ENCODE data around the gene ORAI1.
"Not testable (repeated sequence)": the region's sequence is repeated elsewhere in the genome, so short reads cannot be mapped to it uniquely, and the experiment has no call there.

Gene ORAI1

DNA sequence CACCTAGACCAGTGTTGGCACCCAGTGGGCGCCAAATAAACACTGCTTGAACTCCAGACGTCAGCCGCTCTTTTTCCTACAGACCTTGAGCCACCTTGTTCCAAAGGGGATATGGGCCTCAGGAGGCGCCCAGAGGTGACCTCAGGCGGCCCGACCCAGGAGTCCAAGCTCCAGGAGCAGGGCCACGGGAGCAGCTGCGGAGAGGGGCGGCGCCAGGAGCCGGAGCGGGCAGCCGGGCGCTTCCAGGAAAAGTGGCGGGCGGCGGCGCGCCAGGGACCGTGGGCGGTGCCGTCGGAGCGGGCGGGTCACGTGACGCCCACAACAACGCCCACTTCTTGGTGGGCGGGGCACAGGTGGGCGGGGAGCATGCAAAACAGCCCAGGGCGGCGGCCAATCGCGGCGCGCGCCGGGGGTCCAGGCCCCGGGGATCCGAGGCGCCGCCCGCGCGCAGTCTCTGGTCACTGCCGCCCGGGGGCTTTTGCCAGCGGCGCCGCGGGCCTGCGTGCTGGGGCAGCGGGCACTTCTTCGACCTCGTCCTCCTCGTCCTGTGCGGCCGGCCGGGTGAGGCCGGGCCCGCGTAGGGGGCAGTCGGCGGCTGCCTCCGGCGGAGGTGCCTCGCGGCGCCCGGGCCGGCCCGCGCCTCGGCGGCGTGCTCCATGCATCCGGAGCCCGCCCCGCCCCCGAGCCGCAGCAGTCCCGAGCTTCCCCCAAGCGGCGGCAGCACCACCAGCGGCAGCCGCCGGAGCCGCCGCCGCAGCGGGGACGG, at the start of gene ORAI1:
Gene ORAI1 (plus strand): TSS at position 444 of the 766 bp plus-strand sequence.
- DNase-seq: peak; percentile 85

DNA sequence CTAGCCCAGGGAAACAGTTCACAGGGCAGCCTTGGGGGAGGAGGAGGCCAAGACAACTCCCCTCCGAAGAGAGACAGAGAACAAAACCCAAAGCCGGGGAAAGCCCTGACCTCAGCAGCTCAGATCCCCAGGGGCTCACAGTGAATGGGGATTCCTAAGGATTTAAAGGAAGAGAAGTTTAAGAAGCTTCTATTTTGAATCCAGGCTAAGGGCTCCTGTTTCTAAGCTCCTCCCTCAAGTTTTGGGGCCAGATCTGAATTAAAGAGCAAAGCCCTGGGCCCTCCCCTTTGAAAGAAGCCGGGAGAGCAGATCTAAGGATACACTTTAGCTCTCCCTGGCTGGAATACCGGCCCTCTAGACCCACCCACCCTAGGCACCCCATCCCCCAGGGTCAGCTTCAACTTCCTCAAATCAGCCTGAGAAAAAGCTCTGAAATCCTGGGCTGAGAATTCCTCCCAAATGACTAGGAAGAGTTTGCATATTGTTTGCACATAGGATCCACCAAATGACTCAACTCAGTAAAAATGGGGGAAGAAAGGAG, 49.4 kb upstream of the ORAI1 start:
- DNase-seq: no peak

DNA sequence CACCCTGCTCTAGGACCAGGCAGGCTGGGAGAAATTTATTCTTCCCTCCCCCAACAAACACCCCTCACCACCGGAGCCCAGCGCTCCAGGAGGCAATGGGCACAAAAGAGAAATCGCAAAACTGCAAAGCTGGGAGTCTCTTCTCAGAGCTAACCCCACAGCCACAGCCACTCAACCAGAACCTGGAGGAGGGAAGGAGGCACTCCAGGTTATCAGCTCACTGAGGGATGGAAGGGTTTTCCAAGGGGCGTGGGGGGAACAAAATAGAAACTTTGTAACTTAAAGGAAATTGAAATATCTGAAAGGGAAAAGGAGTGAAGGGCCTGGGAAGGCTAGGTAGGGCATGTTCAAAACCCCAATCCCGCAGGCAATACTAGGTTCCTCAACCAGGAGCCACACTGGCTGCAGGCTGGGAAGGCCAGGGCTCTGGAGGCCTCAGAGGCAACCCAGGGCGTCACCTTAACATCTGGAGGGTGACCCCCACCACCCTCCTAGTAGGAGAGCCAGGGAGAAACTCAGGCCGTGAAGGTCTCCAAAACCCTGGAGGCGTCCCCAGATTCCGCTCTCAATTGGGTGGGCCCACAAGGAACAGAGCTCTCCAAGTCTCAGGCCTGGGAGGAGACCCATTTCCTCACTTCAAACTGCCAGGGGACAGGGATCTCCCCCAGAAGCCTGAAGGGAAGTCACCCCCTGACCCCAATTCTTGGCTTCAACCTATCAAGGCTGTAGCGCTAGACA, 48.7 kb upstream of the ORAI1 start:
- DNase-seq: no peak

DNA sequence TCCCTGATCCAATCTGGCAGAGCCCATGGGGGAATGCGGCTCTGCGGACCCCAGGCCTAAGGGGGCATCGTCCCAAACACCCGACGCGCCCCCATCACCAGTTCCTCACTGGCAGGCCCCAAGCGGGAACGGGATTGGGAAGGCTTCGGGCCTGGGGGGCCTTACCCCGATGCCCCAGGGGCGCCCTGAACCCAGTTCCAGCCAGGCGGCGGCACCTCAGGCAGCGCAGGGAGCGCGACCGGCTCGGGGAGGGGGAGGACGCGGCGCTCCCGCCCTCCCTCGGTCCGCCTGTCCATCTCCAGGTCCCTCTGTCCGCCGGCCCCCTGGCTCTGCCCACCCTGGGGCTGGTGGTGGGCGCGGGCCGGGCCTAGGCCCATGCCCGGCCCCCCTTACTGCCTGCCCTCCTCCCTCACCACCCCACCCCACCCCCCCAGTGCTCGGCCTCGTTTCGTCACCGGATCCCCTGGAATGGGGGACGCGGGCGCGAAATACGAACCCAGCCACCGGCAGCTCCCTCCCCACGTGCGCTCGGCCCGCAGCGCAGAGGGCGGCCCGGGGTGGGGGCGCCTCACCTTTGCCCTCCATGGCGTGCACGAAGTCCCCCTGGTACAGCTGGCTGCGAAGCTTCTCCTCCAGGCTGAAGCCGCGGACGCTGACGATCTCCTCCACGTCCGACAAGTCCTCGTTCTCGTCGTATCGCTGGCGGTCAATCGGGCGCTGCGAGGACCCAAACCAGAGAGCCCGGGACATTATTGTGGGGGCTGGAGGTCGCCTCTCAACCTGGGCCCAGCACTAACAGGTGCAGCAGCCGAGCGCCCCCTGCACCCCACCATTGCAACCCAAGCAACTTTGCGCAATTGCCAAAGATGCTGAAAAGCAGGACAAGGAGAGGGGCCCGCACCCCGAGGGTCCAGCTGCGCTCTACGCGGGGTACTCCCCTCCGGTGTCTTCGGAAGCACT, 47.8 kb upstream of the ORAI1 start:
- no peak for DNase-seq

DNA sequence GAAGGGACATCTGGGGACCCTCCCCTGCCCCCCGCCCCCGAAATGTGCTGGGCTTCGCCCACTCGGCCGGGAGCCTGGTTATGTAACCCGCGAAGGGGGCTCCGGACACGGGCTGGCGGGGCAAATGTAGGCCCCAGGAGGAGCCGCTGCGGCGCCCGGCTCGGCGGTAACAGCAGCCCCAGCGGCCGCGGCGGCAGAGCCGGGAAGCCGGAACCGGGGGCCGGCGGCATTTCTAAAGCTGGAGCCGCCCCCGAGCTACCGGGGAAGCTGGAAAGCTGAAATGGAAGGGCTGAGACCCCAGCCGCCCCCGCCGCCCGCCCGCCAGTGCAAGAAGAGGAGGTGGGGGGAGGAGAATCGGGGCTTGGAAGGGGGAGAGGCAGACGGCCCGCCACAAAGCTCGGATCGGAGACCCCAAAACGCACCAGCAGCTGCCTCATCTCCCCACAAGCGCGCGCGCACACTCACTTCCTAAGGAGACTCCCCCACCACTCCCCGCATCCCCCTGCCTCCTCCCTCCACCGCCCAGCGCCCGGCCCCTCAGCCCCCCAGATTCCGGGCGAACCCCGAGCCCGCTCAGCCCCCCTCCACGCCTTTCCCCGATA, 47.0 kb upstream of the ORAI1 start:
- no peak for DNase-seq

DNA sequence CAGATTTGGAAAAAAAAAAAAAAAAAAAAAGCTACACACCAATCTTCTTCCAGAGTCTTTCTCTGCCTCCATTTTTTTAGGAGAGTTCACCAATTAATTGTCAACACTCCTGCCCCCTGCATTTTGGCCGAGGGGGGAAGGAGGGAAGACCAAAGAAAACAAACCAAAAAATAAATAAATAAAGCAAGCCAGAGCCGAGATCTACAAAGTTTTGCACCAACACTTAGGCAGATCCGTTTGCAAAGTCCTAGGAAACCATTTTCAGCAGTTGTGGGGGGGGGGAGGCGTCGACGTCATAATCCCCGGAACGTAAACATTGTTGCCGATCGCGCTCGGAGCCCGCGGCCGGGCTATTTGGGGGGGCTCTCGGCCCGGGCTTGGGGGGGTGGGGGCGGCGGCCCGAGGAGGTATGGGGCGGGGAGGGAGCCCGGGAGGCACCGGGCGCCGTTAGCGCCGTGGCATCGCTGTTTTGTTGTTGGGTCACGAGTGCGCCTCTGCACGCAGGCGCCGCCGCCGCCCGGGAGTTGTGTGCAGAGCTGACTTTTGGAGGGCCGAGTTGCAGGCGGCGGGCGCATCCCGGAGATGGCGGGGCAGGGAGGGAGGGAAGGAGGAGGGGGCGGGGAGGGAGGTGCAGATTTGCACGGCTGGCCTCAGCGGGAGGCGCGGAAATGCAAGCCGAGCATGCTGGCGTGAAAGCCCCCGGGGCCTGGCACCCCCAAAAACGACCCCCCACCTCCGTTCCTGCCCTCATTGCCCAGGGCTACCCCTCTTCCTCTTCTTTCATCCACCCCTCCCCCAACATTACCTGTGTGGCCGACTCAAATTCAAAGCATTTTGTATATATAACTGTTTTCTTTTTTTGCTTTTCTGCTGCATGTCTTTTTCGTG, 46.1 kb upstream of the ORAI1 start:
- peak; percentile 52 for DNase-seq

DNA sequence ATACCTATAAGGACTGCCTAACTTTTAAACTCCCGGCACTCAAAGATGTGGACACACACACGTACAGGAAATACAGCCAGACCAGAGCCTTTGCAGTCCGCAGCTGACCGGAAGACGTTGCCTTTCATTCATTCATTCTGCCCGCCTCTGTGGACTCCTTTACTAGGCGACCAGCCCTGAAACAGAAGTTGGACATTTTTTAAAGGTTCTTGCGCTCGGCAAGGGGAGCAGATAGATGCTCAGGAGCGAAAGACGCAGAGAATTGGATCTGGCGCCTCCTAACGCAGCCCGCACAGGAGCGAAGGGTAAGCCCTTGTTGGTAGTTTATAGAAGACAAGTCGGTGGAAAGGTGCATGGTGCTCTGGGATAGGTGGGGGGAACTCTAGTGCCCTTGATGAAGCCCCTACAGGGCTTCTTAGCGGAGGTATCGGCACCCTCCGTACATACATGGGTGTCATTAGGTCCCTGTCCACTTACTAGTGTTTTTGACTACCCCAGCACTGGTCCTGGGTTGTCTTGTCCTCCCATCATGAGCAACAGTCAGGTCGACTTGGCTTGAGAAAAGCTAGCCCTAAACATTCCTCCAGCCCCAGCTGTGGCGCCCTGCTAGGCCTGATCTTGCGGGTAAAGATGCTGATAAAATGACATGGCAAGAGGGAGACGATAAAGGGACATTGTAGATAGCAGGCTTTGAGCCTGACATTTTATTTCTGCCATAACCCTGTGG, 45.2 kb upstream of the ORAI1 start, which contains the start of gene KDM2B:
Gene KDM2B (minus strand): TSS at position 65 of the 727 bp plus-strand sequence. CDS start 112 bp downstream, outside the sequence.
- DNase-seq: peak; percentile 10

DNA sequence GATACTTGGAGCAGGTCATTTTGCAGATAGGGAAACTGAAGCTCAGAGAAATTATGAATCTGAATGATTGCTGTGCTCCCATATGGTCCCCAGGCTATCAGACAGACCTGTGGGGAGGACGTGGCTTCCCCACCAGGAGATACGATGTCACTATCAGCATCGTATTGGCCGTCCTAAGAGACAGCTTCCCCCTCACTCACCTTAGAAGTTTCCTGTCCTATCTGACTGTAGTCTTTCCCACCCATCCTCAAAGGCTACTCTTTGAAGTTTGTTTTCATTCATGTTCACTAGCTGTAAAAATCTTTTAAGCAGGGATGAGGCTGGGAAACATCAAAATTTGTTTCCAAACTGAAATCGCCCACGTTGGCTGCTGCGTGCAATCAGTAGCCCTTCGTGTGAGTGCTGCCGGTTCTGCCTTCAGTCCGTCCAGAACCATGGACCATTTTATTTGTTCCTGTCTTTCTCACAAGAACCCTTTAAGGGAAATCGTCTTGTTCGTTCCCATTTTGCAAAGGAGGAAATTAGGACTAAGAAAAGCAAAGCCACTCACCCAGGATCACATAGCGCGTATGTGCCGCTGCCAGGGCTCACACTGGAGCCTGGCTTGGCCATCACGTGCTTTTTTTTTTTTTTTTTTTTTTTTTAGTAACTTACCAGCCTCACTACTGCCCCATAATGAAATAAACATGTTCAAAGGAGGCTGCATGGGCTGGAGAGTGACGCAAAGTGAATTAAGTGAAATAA, 44.5 kb upstream of the ORAI1 start:
- DNase-seq: peak; percentile 15

DNA sequence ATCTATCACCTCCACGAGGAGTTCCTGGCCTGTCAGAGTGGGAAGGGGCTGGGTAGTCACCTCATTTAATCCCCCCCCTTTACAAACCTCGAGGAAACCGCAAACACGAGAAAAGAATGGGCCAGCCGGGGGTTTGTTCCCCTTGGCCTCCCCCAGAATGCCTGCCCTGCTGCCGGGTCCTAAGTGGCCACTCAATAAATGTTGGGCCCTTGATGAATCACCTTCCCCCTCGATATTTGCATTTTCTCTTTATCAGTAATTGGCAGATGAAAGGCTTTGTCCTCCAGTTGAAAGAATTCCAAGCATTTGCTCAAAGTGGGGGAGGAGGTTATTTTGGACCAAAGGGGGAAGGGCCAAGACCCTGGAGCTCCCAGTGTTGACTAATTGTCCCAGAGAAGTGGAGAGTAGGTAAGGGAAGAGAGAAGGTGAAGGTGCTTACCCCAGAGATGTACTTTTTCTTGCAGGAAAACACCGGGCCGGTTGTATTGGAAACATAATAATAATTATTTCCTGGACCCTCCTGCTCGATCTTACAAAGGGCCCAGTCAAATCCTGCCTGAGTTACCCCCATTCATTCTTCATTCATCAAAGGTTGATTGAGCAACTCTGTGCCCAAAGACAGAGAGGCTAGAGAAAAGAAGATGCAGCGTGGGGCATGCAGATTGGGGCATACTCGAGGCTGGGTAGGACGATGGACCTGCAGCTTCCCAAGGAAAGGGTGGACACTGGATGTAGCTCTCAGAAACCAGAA, 43.6 kb upstream of the ORAI1 start:
- no peak for DNase-seq

DNA sequence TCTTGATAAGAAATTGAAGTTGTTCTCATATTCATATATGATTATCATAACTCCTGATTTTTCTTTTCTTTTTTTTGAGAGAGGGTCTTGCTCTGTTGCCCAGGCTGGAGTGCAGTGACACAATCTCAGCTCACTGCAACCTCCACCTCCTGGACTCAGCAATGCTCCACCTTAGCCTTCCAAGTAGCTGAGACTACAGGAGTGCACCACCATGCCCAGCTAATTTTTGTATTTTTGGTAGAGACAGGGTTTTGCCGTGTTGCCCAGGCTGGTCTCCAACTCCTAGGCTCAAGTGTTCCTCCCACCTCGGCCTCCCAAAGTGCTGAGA, 43.0 kb upstream of the ORAI1 start:
- not testable (repeated sequence) for DNase-seq

DNA sequence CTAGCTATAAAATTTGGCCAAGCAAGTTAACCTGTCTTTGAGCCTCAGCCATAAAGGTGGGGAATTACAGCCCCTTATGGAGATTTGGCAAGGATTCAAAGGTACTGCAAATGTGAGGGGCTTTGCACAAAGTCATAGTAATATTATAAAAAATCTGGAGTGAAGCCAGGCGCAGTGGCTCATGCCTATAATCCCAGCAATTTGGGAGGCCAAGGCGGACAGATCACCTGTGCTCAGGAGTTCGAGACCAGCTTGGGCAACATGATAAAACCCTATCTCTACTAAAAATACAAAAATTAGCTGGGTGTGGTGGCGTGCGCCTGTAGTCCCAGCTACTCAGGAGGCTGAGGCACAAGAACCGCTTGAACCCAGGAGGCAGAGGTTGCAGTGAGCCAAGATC, 41.4 kb upstream of the ORAI1 start:
- DNase-seq: not testable (repeated sequence)

DNA sequence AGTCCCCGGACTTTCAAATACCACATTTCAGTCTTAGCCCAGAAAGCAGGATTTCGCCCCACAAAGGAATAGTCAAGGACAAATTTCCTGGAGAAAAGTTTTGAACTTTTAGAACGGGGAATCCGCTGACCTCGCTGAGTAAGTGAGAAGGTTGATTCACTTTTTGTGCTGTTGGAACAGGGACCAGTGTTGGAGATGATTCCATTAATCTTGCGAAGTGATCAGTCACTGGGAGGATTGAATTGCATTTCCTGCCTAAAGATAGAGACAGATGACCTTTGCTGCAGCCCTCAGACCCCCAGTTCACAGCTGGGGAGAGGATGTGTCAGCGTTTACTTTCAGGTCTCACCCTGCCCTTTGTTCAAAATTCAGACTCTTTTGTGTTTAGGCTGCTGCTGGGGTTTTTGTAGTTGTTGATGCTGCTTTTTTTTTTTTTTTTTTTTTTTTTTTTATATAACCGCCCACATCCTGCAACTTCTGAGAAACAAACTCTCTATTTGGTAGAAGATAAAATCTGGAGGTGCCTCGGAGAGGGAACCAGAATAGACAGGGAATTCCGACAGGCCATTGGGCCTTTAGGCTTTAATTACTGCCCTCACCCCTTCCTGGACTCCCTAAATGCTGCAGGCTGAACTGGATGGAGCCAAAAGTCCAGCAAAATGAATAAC, 35.7 kb upstream of the ORAI1 start:
- DNase-seq: no peak

DNA sequence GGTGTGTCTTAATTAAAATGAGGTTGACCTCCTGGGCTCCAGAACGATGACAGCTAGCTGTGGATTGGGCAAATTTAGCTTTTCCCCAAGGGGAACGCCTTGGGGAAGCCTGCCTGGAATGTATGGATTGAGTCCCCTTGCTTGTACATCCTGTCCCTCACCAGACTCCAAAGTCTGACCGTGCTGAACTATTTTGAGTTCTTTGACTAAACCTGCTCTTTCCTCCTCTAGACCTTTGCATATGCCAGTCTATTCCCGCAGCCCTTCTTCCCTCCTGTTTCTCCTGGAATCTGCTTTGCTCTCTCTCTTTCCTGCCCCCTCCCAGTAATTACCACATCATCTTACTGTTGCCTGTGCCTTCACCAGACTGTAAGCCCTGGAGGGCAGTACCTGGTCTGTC, 34.0 kb upstream of the ORAI1 start:
- no peak for DNase-seq

DNA sequence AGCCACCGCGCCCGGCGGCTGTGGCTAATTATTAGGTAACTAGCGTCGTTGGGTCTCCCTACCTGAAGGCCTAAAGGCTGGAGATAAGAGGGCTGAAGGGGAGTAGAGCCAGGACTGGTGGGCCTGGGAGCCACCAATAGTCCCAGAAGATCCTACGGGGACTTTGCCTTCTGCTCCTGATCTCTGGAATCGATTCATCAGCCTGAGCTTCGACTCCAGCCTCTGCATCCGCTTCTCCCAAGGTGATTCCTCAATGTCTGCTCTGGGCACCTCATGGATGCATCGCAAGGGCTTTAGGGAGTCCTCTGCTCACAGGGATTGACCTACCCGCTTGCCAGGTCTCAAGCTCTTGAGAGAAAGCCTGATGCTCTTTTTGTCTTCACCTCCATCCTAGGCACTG, 30.8 kb upstream of the ORAI1 start:
- no peak for DNase-seq

DNA sequence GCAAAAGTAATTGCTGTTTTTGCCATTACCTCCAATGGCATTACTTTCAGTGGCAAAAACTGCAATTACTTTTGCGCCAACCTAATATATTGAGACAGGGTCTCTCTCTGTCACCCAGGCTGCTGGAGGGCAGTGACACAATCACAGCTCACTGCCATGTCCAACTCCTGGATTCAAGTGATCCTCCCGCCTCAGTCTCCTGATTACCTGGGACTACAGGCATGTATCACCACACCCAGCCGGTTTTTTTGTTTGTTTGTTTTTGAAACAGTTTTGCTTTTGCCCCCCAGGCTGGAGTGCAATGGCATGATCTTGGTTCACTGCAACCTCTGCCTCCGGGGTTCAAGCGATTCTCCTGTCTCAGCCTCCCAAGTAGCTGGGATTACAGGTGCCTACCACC, 29.8 kb upstream of the ORAI1 start:
- DNase-seq: no peak

DNA sequence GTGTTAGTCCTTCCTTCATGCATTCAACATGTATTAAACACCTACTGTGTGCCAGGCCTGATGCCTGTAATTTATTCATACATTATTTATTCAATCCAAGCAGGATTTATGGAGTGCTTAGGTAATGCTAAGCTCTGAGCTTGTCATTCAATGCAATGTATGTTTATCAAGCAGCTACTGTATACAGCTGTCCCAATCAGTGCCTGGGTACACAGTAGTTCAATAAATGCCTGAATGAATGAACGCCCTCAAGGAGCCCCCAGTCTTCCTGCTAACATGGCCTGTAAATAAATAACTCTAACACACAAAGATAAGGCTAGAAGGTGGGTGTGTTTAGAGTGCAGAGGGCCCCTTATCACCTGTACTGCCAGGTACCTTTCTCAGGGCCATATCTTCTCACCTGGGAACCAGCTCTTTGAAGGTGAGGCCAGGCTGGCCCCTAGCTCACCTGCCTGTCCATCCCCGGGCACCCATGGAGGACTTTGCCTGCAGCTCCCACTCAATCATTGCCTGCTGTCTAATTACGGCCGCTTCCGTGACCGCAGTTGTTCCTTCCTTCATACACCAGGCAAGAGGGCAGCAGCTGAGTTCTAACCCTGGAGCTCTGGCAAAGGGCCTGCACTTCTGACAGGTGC, 25.5 kb upstream of the ORAI1 start:
- no peak for DNase-seq

DNA sequence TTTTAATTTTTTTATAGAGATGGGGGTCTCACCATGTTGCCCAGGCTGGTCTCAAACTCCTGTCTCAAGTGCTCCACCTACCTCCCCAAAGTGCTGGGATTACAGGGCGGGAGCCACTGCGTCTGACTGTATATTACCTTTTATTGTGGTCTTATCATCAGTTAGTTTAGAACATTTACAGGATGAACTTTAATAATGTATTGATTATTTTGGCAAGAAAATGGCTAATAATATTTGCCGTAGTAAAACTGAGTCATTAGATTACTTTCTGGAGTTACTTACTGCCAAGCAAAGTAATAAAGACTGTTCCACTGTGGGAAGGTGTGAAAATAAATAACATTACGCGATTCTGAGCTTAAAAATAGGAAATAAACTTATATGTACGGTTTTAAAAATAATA, 23.6 kb upstream of the ORAI1 start:
- DNase-seq: no peak

DNA sequence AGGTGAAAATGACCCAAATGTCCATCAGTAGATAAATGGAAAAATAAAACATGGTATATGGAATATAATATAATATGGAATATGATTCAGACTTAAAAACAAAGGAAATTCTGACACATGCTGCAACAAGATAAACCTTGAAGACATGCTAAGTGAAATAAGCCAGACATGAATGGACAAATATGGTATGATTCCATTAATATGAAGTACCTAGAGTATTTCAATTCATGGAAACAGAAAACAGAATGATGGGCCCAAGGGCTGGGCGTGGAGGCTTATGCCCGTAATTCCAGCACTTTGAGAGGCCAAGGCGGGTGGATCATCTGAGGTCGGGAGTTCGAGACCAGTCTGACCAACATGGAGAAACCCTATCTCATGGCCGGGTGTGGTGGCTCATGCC, 22.7 kb upstream of the ORAI1 start:
- DNase-seq: no peak
